Fibroblast of the aortic adventitia (primary cell): ENCODE results near the gene BANF2. TPM values are rescaled to one million over a fixed set of nuclear protein-coding genes. Genes with fewer than 3 reads are reported as not detected.

Experiments
- DNase-seq: peaks from one replicate; pipeline ENCODE4 v3.0.0-alpha.2; 2010; ENCODE audit warnings: low read depth
- H3K4me3 ChIP-seq: 2 replicates; pipeline ENCODE4 v1.5.1; 2011; ENCODE audit warnings: low read depth, mild to moderate bottlenecking, control low read depth, low read length, moderate library complexity
- total RNA-seq: library from RNA; depleted of rRNA; stranded (reverse); fragments of >200 nt; gene quantifications from 2 replicates; pipeline ENCODE4 v1.2.3, GENCODE V29; 2012; ENCODE audit warnings: low replicate concordance
- TF ChIP-seq, protein P1 (sequence below): IDR thresholded peaks from 2 replicates; pipeline ENCODE4 v1.5.1; 2011; ENCODE audit warnings: mild to moderate bottlenecking, low read length, control low read depth, inconsistent platforms; ENCODE audit not compliant: insufficient read depth

BANF2 gene
- total RNA-seq, 1 donor = not detected

DNA sequence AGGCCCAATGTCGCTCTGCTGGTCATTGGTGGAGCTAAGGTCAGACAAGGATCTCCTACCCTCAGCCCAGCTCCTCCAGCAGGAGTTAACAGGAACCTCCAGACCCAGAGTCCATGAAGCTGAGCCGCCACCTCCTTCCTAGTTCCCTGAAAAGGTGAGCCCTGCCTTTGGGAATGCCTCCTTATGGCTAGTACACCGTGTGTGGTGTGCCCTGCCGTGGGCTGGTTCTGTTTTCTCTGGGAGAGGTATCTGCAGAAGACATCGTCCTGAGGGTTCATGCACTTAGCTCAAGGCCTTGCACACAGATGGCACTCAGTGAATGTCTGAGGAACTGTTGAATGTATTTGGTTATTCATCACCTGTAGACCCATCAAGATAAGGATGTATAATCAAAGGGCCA lies 15.3 kb downstream of the BANF2 start:
- TF ChIP-seq, protein P1, sequence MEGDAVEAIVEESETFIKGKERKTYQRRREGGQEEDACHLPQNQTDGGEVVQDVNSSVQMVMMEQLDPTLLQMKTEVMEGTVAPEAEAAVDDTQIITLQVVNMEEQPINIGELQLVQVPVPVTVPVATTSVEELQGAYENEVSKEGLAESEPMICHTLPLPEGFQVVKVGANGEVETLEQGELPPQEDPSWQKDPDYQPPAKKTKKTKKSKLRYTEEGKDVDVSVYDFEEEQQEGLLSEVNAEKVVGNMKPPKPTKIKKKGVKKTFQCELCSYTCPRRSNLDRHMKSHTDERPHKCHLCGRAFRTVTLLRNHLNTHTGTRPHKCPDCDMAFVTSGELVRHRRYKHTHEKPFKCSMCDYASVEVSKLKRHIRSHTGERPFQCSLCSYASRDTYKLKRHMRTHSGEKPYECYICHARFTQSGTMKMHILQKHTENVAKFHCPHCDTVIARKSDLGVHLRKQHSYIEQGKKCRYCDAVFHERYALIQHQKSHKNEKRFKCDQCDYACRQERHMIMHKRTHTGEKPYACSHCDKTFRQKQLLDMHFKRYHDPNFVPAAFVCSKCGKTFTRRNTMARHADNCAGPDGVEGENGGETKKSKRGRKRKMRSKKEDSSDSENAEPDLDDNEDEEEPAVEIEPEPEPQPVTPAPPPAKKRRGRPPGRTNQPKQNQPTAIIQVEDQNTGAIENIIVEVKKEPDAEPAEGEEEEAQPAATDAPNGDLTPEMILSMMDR = no peak
- H3K4me3 ChIP-seq = no peak overlapping the region
- DNase-seq = no peak

DNA sequence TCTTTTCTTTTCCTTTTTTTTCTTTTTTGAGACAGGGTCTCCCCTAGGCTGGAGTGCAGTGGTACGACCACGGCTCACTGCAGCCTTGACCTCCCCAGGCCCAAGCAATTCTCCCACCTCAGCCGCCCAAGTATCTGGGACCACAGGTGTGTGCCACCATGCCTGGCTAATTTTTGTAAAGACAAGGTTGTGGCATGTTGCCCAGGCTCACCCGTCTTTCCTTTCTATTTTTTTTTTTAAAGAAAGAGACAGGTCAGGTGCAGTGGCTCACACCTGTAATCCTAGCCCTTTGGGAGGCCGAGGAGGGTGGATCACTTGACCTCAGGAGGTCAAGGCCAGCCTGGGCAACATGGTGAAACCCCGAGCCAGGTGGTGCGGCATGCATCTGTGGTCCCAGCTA lies 16.6 kb downstream of the BANF2 start:
- TF ChIP-seq, protein P1 = no peak
- no peak overlapping the region for H3K4me3 ChIP-seq
- no peak for DNase-seq

DNA sequence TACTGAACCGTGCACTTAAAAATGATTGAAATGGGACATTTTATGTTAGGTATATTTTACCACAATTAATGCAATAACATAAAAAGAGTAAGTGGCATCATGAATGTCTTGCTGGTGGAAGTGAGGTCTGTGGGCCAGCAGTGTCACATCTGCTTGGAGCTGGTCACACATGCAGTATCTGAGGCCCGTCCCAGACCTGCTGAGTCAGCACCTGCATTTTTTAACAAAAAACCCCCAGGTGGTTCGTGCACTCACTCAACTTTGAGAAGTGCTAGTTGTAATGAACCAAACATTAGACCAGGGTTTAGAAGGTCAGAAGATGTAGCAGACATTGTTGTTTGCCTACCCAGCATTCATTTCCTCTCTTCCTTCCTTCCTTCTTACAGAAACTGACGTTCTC lies 21.0 kb downstream of the BANF2 start:
- H3K4me3 ChIP-seq = no peak overlapping the region
- no peak for DNase-seq
- TF ChIP-seq, protein P1 = no peak

DNA sequence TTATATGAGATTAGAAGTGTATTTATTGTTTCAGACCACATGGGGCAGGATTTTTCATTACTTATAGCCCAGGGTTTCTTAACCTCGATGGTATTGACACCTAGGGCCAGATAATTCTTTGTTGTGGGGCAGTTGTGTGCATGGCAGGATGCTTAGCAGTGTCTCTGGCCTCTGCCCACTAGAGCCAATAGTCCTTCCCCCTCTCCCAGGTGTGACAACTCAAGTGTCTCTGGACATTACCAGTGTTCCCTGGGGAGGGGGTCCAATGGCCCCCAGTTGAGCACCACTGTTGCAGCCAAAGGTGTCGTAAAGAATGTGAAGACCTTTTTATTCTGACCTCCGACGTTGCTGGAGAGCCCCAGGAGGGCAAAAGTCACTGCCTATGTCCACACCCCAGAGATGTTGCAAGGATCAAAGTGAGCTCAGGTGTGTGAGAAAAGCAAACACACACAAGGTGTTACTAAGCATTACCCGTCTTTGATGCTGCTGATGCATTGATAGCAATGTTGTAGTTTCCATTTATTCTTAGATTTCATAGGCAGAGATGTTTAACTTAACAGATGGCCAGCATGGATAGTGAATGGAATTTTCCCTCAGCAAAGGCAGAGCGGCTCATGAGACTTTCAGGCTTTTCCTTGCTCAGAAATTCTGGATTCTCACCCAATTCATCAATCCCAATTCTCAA lies 22.2 kb downstream of the BANF2 start:
- H3K4me3 ChIP-seq = no peak overlapping the region
- peak; percentile 5 for DNase-seq
- TF ChIP-seq, protein P1 = no peak

DNA sequence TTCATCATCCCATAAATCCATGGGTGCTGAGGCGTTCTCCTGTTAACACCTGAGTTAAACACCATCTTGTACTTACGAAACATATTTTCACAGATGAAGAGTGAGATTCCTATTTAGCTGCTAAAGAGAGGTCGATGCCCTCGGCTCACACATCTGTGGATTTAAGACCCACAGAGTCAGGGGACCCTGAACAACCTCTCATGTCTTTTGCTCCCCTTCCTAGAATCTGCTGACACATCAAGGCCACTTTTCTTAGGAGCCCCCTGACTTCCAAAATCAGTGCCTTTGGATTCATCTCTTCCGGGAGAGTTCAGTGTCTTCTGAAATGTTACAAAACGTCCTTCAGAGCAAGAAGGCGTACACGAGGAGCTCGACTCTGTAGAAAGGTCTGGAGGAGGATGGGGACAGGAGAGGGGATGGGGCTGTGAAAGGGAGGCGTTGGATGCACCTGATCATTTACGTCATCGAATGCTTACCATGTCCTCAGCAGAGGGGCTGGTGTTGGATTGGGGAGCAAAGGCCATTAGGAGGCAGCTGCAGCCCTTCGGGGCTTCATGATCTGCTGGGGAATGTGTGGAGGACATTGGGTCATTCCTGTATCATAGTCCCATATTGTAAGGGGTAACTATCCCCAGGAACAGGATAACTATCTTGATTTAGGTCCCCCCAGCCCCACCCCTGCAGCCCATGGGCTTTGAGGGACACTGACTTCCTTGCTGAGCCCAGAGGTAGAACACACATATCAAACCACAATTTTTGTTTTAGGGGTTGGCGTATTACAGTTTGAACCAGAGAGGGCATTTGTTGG lies 22.9 kb downstream of the BANF2 start:
- TF ChIP-seq, protein P1 = no peak
- no peak overlapping the region for H3K4me3 ChIP-seq
- DNase-seq = no peak

DNA sequence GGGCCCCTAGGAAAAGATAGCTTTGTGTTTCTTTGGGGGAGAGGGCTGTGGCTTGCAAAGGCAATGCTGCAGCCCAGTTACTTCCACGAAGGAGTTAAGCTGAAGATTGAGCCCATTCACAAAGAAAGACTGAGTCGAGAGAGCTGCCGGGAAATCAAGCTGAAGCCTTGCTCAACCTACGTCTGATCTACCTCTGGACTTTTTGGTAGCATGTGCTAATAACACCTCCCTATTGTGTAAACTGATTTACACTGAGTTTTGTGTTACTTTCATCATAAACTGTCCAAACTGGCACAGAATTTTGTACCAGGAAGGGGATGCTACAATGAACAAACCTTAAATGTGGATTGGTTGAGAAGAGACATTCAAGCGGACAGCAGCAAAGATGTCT lies 23.5 kb downstream of the BANF2 start:
- TF ChIP-seq, protein P1 = no peak
- DNase-seq = no peak
- no peak overlapping the region for H3K4me3 ChIP-seq
